Testis (tissue), 2 donors: Measurements from ENCODE around the gene MRPS18C.

Source experiments
- POLR2A ChIP-seq: fragments of 450-650 bp; IDR thresholded peaks from one replicate; pipeline ENCODE4 v1.6.1; 2017; ENCODE audit warnings: antibody characterized with exemption, mild to moderate bottlenecking, moderate library complexity
- TF ChIP-seq, protein P1 (sequence below), 3 experiments: fragments of 450-650 bp in 2 of 3; fragments of 200-600 bp in 1 of 3; sonication (generic) in 1 of 3; IDR thresholded peaks; one replicate each; pipeline ENCODE4 v1.5.1; 2016 to 2019; ENCODE audit warnings: antibody characterized with exemption in 3 of 3, mild to moderate bottlenecking in 2 of 3, moderate library complexity in 1 of 3

DNA sequence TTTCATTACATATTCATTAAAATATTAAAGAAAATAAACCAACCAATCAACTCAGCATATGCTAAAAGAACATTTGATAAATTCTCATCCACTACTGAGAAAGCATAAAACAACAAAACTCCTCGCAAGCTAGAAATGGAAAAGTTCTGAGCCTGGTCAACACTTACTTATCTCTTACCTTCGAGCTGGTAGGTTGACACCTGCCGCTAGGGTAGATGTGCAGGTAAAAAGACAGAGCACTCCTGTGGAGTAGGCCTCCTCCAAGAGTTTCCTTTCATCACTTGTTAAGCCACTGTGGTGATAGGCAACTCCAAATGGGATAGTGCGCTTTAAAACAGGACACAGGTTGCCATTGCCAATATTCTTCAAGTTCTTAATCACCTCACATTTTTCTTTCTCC, 19.2 kb upstream of the MRPS18C start:
- no peak for TF ChIP-seq POLR2A
- TF ChIP-seq, protein P1, sequence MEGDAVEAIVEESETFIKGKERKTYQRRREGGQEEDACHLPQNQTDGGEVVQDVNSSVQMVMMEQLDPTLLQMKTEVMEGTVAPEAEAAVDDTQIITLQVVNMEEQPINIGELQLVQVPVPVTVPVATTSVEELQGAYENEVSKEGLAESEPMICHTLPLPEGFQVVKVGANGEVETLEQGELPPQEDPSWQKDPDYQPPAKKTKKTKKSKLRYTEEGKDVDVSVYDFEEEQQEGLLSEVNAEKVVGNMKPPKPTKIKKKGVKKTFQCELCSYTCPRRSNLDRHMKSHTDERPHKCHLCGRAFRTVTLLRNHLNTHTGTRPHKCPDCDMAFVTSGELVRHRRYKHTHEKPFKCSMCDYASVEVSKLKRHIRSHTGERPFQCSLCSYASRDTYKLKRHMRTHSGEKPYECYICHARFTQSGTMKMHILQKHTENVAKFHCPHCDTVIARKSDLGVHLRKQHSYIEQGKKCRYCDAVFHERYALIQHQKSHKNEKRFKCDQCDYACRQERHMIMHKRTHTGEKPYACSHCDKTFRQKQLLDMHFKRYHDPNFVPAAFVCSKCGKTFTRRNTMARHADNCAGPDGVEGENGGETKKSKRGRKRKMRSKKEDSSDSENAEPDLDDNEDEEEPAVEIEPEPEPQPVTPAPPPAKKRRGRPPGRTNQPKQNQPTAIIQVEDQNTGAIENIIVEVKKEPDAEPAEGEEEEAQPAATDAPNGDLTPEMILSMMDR (IDR thresholded peaks at IDR 0.05): no peak
